Osteoblast (primary cell): ENCODE data around the gene POLR2L. TPM values are rescaled to one million over a fixed set of nuclear protein-coding genes. Genes with fewer than 3 reads are reported as not detected.

Experiments used
- DNase-seq: peaks from one replicate; pipeline ENCODE4 v3.0.0; 2011; ENCODE audit warnings: low spot score, mixed read lengths; ENCODE audit not compliant: insufficient read length; ENCODE audit errors: missing footprints
- H2AFZ ChIP-seq: 2 replicates; pipeline ENCODE4 v1.6.0; 2011; ENCODE audit warnings: mild to moderate bottlenecking, low read length
- H3K27ac ChIP-seq: 2 replicates; pipeline ENCODE4 v1.5.1; 2011; ENCODE audit warnings: mild to moderate bottlenecking, low read depth, low read length, moderate library complexity
- H3K27me3 ChIP-seq: 2 replicates; pipeline ENCODE4 v1.6.0; 2012; ENCODE audit warnings: mild to moderate bottlenecking, control low read depth, inconsistent platforms, low read length, moderate library complexity; ENCODE audit not compliant: insufficient read depth
- H3K36me3 ChIP-seq: 2 replicates; pipeline ENCODE4 v1.5.1; 2011; ENCODE audit warnings: mild to moderate bottlenecking, low read length, control low read depth, moderate library complexity; ENCODE audit not compliant: insufficient read depth
- H3K4me1 ChIP-seq: 2 replicates; pipeline ENCODE4 v1.5.1; 2011; ENCODE audit warnings: mild to moderate bottlenecking, low read length, control low read depth, moderate library complexity; ENCODE audit not compliant: insufficient read depth
- H3K4me2 ChIP-seq: 2 replicates; pipeline ENCODE4 v1.6.0; 2011; ENCODE audit warnings: mild to moderate bottlenecking, low read length; ENCODE audit not compliant: insufficient read depth
- H3K4me3 ChIP-seq: fragments of 200-600 bp; sonication (generic); 3 replicates; pipeline ENCODE4 v1.5.1; 2012; ENCODE audit warnings: mild to moderate bottlenecking, low read length, inconsistent platforms; ENCODE audit not compliant: insufficient read depth
- H3K79me2 ChIP-seq: 2 replicates; pipeline ENCODE4 v1.6.0; 2012; ENCODE audit warnings: mild to moderate bottlenecking, low read length, control low read depth, inconsistent platforms; ENCODE audit not compliant: insufficient read depth
- H3K9me3 ChIP-seq: 2 replicates; pipeline ENCODE4 v1.5.1; 2011; ENCODE audit warnings: low read depth, low read length, control low read depth
- H4K20me1 ChIP-seq: 2 replicates; pipeline ENCODE4 v1.6.0; 2012; ENCODE audit warnings: mild to moderate bottlenecking, low read length, control low read depth; ENCODE audit not compliant: insufficient read depth
- CTCF ChIP-seq: IDR thresholded peaks from 2 replicates; pipeline ENCODE4 v1.5.1; 2011; ENCODE audit warnings: mild to moderate bottlenecking, low read depth, low read length, moderate library complexity; ENCODE audit errors: extremely low read depth
- total RNA-seq: library from RNA; depleted of rRNA; stranded (reverse); fragments of >200 nt; gene quantifications from 2 replicates; pipeline ENCODE4 v1.2.3, GENCODE V29; 2012

Gene POLR2L
- total RNA-seq, 1 donor = 60.8 TPM

GRCh38 chr11:837189-837989, 4.9 kb downstream of the POLR2L start:
- Histone ChIP-seq H3K79me2 (peaks cover 80% of the 10 kb centered on the region), H3K9me3 (no peaks in the 10 kb centered on the region), H3K36me3 (peaks cover 51% of the 10 kb centered on the region), H3K4me2 (no peak overlapping the region), H3K4me3 (no peak overlapping the region), H2AFZ (no peak overlapping the region), H3K27me3 (no peaks in the 10 kb centered on the region), H4K20me1 (peaks cover 61% of the 10 kb centered on the region), H3K4me1 (peaks cover 26% of the 10 kb centered on the region), H3K27ac (no peak overlapping the region)
- no peak for TF ChIP-seq CTCF
- no peak for DNase-seq

- H3K79me2 ChIP-seq = peaks cover 74% of the 10 kb centered on the region
- peaks cover 33% of the 10 kb centered on the region for H3K4me1 ChIP-seq
- no peaks in the 10 kb centered on the region for H3K9me3 ChIP-seq
- no peak for TF ChIP-seq CTCF
- no peak overlapping the region for H2AFZ ChIP-seq
- no peak for DNase-seq
- peaks cover 58% of the 10 kb centered on the region for H4K20me1 ChIP-seq
- H3K4me3 ChIP-seq = no peak overlapping the region
- no peaks in the 10 kb centered on the region for H3K27me3 ChIP-seq
- H3K36me3 ChIP-seq = peaks cover 51% of the 10 kb centered on the region
- H3K4me2 ChIP-seq = no peak overlapping the region
- no peak overlapping the region for H3K27ac ChIP-seq
These were observed 5.6 kb downstream of the POLR2L start for GRCh38 chr11:836700-837099.

GRCh38 chr11:836274-836673, 6.1 kb downstream of the POLR2L start:
- TF ChIP-seq CTCF = no peak
- H3K4me1 ChIP-seq = peaks cover 37% of the 10 kb centered on the region
- no peak overlapping the region for H3K4me3 ChIP-seq
- peaks cover 58% of the 10 kb centered on the region for H4K20me1 ChIP-seq
- H2AFZ ChIP-seq = no peak overlapping the region
- no peaks in the 10 kb centered on the region for H3K9me3 ChIP-seq
- no peak overlapping the region for H3K27ac ChIP-seq
- H3K79me2 ChIP-seq = peaks cover 69% of the 10 kb centered on the region
- peaks cover 50% of the 10 kb centered on the region for H3K36me3 ChIP-seq
- no peak for DNase-seq
- H3K27me3 ChIP-seq = no peaks in the 10 kb centered on the region
- no peak overlapping the region for H3K4me2 ChIP-seq
